K562 treated with DMSO at 1 percent for 48 hours (cell line): ENCODE data around the gene PCDHGA5. TPM values are rescaled to one million over a fixed set of nuclear protein-coding genes. Genes with fewer than 3 reads are reported as not detected.

Source experiments
- total RNA-seq: library from RNA; unstranded; fragments of 300-600 nt; gene quantifications from 2 replicates; pipeline ENCODE4 v1.2.3, GENCODE V29; 2022; ENCODE audit warnings: low replicate concordance; ENCODE audit errors: extremely low read depth

Gene PCDHGA5
- total RNA-seq, 1 experiment from 2014 or later: not detected

GRCh38 chr5:141397756-141398551 is 34.0 kb downstream of the PCDHGA5 start, which contains the start of gene PCDHGB5:
PCDHGB5 (plus strand) TSS chr5:141397947; CDS start chr5:141398128, 181 bp downstream.

GRCh38 chr5:141402553-141403243 is 38.7 kb downstream of the PCDHGA5 start, which contains the start of gene PCDHGA9:
PCDHGA9 (plus strand) TSS chr5:141402778; CDS start chr5:141402953, 175 bp downstream.

GRCh38 chr5:141407790-141408505 is 44.0 kb downstream of the PCDHGA5 start, which contains the start of gene PCDHGB6:
PCDHGB6 (plus strand) TSS chr5:141408021; CDS start chr5:141408203, 182 bp downstream.

GRCh38 chr5:141412854-141413539 is 49.0 kb downstream of the PCDHGA5 start, which contains the start of gene PCDHGA10:
PCDHGA10 (plus strand) TSS chr5:141412987; CDS start chr5:141413176, 189 bp downstream.

Other genes with a start within 250 kb of the PCDHGA5 start
- gene PCDHB4, start 242.3 kb upstream of the PCDHGA5 start, total RNA-seq: not detected in 2 replicates
- not detected in 2 replicates for gene PCDHB5, start 229.0 kb upstream of the PCDHGA5 start, total RNA-seq
- not detected in 2 replicates for gene PCDHB6, start 214.1 kb upstream of the PCDHGA5 start, total RNA-seq
- not detected in 2 replicates for gene PCDHB7, start 191.5 kb upstream of the PCDHGA5 start, total RNA-seq
- gene PCDHB8, start 186.4 kb upstream of the PCDHGA5 start, total RNA-seq: not detected in 2 replicates
- gene PCDHB16, start 181.8 kb upstream of the PCDHGA5 start, total RNA-seq: not detected in 2 replicates
- not detected in 2 replicates for gene PCDHB9, start 177.0 kb upstream of the PCDHGA5 start, total RNA-seq
- gene PCDHB10, start 171.8 kb upstream of the PCDHGA5 start, total RNA-seq: not detected in 2 replicates
- gene PCDHB11, start 164.5 kb upstream of the PCDHGA5 start, total RNA-seq: not detected in 2 replicates
- not detected in 2 replicates for gene PCDHB12, start 155.4 kb upstream of the PCDHGA5 start, total RNA-seq
- gene PCDHB13, start 150.2 kb upstream of the PCDHGA5 start, total RNA-seq: not detected in 2 replicates
- gene PCDHB14, start 140.8 kb upstream of the PCDHGA5 start, total RNA-seq: not detected in 2 replicates
- not detected in 2 replicates for gene PCDHB15, start 118.8 kb upstream of the PCDHGA5 start, total RNA-seq
- not detected in 2 replicates for gene SLC25A2, start 60.1 kb upstream of the PCDHGA5 start, total RNA-seq
- not detected in 2 replicates for gene TAF7, start 43.4 kb upstream of the PCDHGA5 start, total RNA-seq
- gene PCDHGA1, start 33.6 kb upstream of the PCDHGA5 start, total RNA-seq: not detected in 2 replicates
- not detected in 2 replicates for gene PCDHGA2, start 25.4 kb upstream of the PCDHGA5 start, total RNA-seq
- gene PCDHGA3, start 20.3 kb upstream of the PCDHGA5 start, total RNA-seq: not detected in 2 replicates
- not detected in 2 replicates for gene PCDHGB1, start 14.1 kb upstream of the PCDHGA5 start, total RNA-seq
- gene PCDHGA4, start 9.1 kb upstream of the PCDHGA5 start, total RNA-seq: not detected in 2 replicates
- not detected in 2 replicates for gene PCDHGB2, start 4.2 kb upstream of the PCDHGA5 start, total RNA-seq
- not detected in 2 replicates for gene PCDHGB3, start 6.1 kb downstream of the PCDHGA5 start, total RNA-seq
- gene PCDHGA6, start 9.7 kb downstream of the PCDHGA5 start, total RNA-seq: not detected in 2 replicates
- gene PCDHGA7, start 18.6 kb downstream of the PCDHGA5 start, total RNA-seq: not detected in 2 replicates
- gene PCDHGB4, start 23.5 kb downstream of the PCDHGA5 start, total RNA-seq: not detected in 2 replicates
- gene PCDHGA8, start 28.5 kb downstream of the PCDHGA5 start, total RNA-seq: not detected in 2 replicates
- gene PCDHGB5, start 33.8 kb downstream of the PCDHGA5 start, total RNA-seq: not detected in 2 replicates
- gene PCDHGA9, start 38.6 kb downstream of the PCDHGA5 start, total RNA-seq: not detected in 2 replicates
- gene PCDHGB6, start 43.9 kb downstream of the PCDHGA5 start, total RNA-seq: not detected in 2 replicates
- gene PCDHGA10, start 48.8 kb downstream of the PCDHGA5 start, total RNA-seq: not detected in 2 replicates
- gene PCDHGB7, start 53.5 kb downstream of the PCDHGA5 start, total RNA-seq: not detected in 2 replicates
- not detected in 2 replicates for gene PCDHGA11, start 56.9 kb downstream of the PCDHGA5 start, total RNA-seq
- not detected in 2 replicates for gene PCDHGA12, start 66.3 kb downstream of the PCDHGA5 start, total RNA-seq
- gene PCDHGC3, start 111.8 kb downstream of the PCDHGA5 start, total RNA-seq: not detected in 2 replicates
- not detected in 2 replicates for gene PCDHGC4, start 120.9 kb downstream of the PCDHGA5 start, total RNA-seq
- gene PCDHGC5, start 124.9 kb downstream of the PCDHGA5 start, total RNA-seq: not detected in 2 replicates